Uterus (tissue), 4 donors: ENCODE results near the gene PBOV1. TPM values are rescaled to one million over a fixed set of nuclear protein-coding genes. Genes with fewer than 3 reads are reported as not detected.

Source experiments
- DNase-seq, 2 donors: peaks; one replicate each; pipeline ENCODE4 v3.0.0-alpha.2; 2019 to 2020
- H3K27ac ChIP-seq, 2 donors: fragments of 200-600 bp; sonication (generic); 1 replicate in 1 of 2; 2 replicates in 1 of 2; pipeline ENCODE4 v1.5.1; 2016 to 2018
- H3K27me3 ChIP-seq, 2 donors: fragments of 200-600 bp; sonication (generic); one replicate each; pipeline ENCODE4 v1.5.1; 2018 to 2019; ENCODE audit warnings: control low read depth in 1 of 2
- H3K36me3 ChIP-seq, 2 donors: fragments of 200-600 bp; sonication (generic); one replicate each; pipeline ENCODE4 v1.5.1; 2019; ENCODE audit warnings: control low read depth in 1 of 2
- H3K4me1 ChIP-seq, 2 donors: fragments of 200-600 bp; sonication (generic); one replicate each; pipeline ENCODE4 v1.5.1; 2018 to 2019; ENCODE audit warnings: control low read depth in 1 of 2
- H3K4me3 ChIP-seq, 2 donors: fragments of 200-600 bp; sonication (generic); 1 replicate in 1 of 2; 2 replicates in 1 of 2; pipeline ENCODE4 v1.5.1; 2018 to 2019; ENCODE audit warnings: mild to moderate bottlenecking in 1 of 2
- H3K9me3 ChIP-seq, 2 donors: fragments of 200-600 bp; sonication (generic); one replicate each; pipeline ENCODE4 v1.5.1; 2019; ENCODE audit warnings: control low read depth in 1 of 2
- CTCF ChIP-seq, 4 experiments: fragments of 200-600 bp in 2 of 4; fragments of 450-650 bp in 2 of 4; sonication (generic) in 2 of 4; IDR thresholded peaks; one replicate each; pipeline ENCODE4 v1.5.1; 2016 to 2019; ENCODE audit warnings: antibody characterized with exemption in 4 of 4, mild to moderate bottlenecking in 2 of 4, moderate library complexity in 1 of 4
- POLR2A ChIP-seq, 2 donors: fragments of 450-650 bp; IDR thresholded peaks; one replicate each; pipeline ENCODE4 v1.6.1; 2016; ENCODE audit warnings: antibody characterized with exemption in 2 of 2, mild to moderate bottlenecking in 1 of 2, moderate library complexity in 1 of 2
- intact Hi-C: fragments of 100-400 bp; cut with DNase I; formaldehyde crosslinking; loops from one replicate; pipeline ENCODE4 v1.15.1; 2023; ENCODE audit warnings: low total_unique reads
- total RNA-seq, 4 donors: library from RNA; depleted of rRNA in 3 of 4; stranded (reverse); fragments of >200 nt in 3 of 4; gene quantifications; one replicate each; pipeline versions ENCODE4 v1.1.0 to v1.2.4, GENCODE V29; 2014 to 2023
- donor health status: DM: yes; HTN: yes; CAD: no.

Gene PBOV1
- total RNA-seq, 4 donors from 2014 or later, result not detected

- intact Hi-C loops, result no loop called here
- no peak for DNase-seq
- Histone ChIP-seq H3K9me3 (no peaks in the 10 kb centered on the region), H3K27ac (no peak overlapping the region), H3K4me1 (no peaks in the 10 kb centered on the region), H3K4me3 (no peak overlapping the region), H3K27me3 (no peaks in the 10 kb centered on the region), H3K36me3 (no peaks in the 10 kb centered on the region)
- TF ChIP-seq POLR2A (IDR thresholded peaks at IDR 0.05) (no peak), CTCF (IDR thresholded peaks at IDR 0.05) (no peak)
These were observed 27.5 kb upstream of the PBOV1 start for GRCh38 chr6:138245751-138246150.

GRCh38 chr6:138242987-138243592 is 24.8 kb upstream of the PBOV1 start:
- no peak for DNase-seq
- H3K36me3 ChIP-seq, result no peaks in the 10 kb centered on the region
- no peak overlapping the region for H3K4me3 ChIP-seq
- TF ChIP-seq POLR2A (IDR thresholded peaks at IDR 0.05) (no peak), CTCF (IDR thresholded peaks at IDR 0.05) (no peak)
- H3K4me1 ChIP-seq, result no peaks in the 10 kb centered on the region
- H3K9me3 ChIP-seq, result no peaks in the 10 kb centered on the region
- H3K27me3 ChIP-seq, result no peaks in the 10 kb centered on the region
- intact Hi-C loops, result no loop called here
- no peak overlapping the region for H3K27ac ChIP-seq

GRCh38 chr6:138241934-138242333 is 23.6 kb upstream of the PBOV1 start:
- H3K27ac ChIP-seq, result no peak overlapping the region
- H3K36me3 ChIP-seq, result no peaks in the 10 kb centered on the region
- TF ChIP-seq POLR2A (IDR thresholded peaks at IDR 0.05) (no peak), CTCF (IDR thresholded peaks at IDR 0.05) (no peak)
- intact Hi-C loops, result no loop called here
- no peaks in the 10 kb centered on the region for H3K4me1 ChIP-seq
- no peaks in the 10 kb centered on the region for H3K27me3 ChIP-seq
- no peak for DNase-seq
- H3K9me3 ChIP-seq, result no peaks in the 10 kb centered on the region
- no peak overlapping the region for H3K4me3 ChIP-seq

GRCh38 chr6:138241381-138241780 is 23.1 kb upstream of the PBOV1 start:
- H3K4me1 ChIP-seq, result no peaks in the 10 kb centered on the region
- intact Hi-C loops, result no loop called here
- H3K4me3 ChIP-seq, result no peak overlapping the region
- H3K27ac ChIP-seq, result no peak overlapping the region
- no peaks in the 10 kb centered on the region for H3K9me3 ChIP-seq
- no peaks in the 10 kb centered on the region for H3K36me3 ChIP-seq
- no peak for DNase-seq
- H3K27me3 ChIP-seq, result no peaks in the 10 kb centered on the region
- TF ChIP-seq POLR2A (IDR thresholded peaks at IDR 0.05) (no peak), CTCF (IDR thresholded peaks at IDR 0.05) (no peak)

GRCh38 chr6:138240476-138241245 is 22.4 kb upstream of the PBOV1 start:
- H3K9me3 ChIP-seq, result no peaks in the 10 kb centered on the region
- no peaks in the 10 kb centered on the region for H3K27me3 ChIP-seq
- no peaks in the 10 kb centered on the region for H3K36me3 ChIP-seq
- TF ChIP-seq CTCF (IDR thresholded peaks at IDR 0.05) (no peak), POLR2A (IDR thresholded peaks at IDR 0.05) (no peak)
- H3K27ac ChIP-seq, result no peak overlapping the region
- DNase-seq, result no peak
- intact Hi-C loops, result no loop called here
- H3K4me1 ChIP-seq, result no peaks in the 10 kb centered on the region
- H3K4me3 ChIP-seq, result no peak overlapping the region
